GM23338 (cell line): ENCODE results near the gene TRIM31. TPM values are rescaled to one million over a fixed set of nuclear protein-coding genes. Genes with fewer than 3 reads are reported as not detected.

ENCODE experiments used
- ATAC-seq: fragments of 200-7000 bp; cut with Tn5 transposase; 3 replicates; pipeline ENCODE4 v1.9.1; 2020
- DNase-seq: peaks from one replicate; pipeline ENCODE4 v3.0.0-alpha.2; 2015; ENCODE audit warnings: low spot score
- H2AFZ ChIP-seq: fragments of 200-600 bp; sonication (generic); 2 replicates; pipeline ENCODE4 v1.8.0; 2016; ENCODE audit warnings: antibody characterized with exemption, mild to moderate bottlenecking, moderate library complexity
- H3F3A ChIP-seq: fragments of 200-600 bp; sonication (generic); replicated peaks from 2 replicates; pipeline ENCODE4 v1.8.0; 2017; ENCODE audit warnings: antibody characterized with exemption, mixed run types, low read depth
- H3K27ac ChIP-seq: fragments of 200-600 bp; sonication (generic); 2 replicates; pipeline ENCODE4 v1.6.1; 2016; ENCODE audit warnings: low read depth
- H3K27me3 ChIP-seq: fragments of 200-600 bp; sonication (generic); 2 replicates; pipeline ENCODE4 v1.8.0; 2016; ENCODE audit warnings: mild to moderate bottlenecking, mixed run types, moderate library complexity; ENCODE audit not compliant: insufficient read depth
- H3K36me3 ChIP-seq: fragments of 200-600 bp; sonication (generic); 2 replicates; pipeline ENCODE4 v1.8.0; 2016; ENCODE audit warnings: mild to moderate bottlenecking; ENCODE audit not compliant: insufficient read depth
- H3K4me1 ChIP-seq: fragments of 200-600 bp; sonication (generic); 2 replicates; pipeline ENCODE4 v1.8.0; 2016; ENCODE audit warnings: mild to moderate bottlenecking, moderate library complexity; ENCODE audit not compliant: insufficient read depth
- H3K4me2 ChIP-seq: fragments of 200-600 bp; sonication (generic); 2 replicates; pipeline ENCODE4 v1.7.1; 2017; ENCODE audit warnings: mixed run types
- H3K4me3 ChIP-seq: fragments of 200-600 bp; sonication (generic); 2 replicates; pipeline ENCODE4 v1.6.1; 2016; ENCODE audit warnings: mixed run types
- H3K79me2 ChIP-seq: fragments of 200-600 bp; sonication (generic); replicated peaks from 2 replicates; pipeline ENCODE4 v1.8.0; 2017; ENCODE audit warnings: mild to moderate bottlenecking; ENCODE audit not compliant: insufficient read depth
- H3K9me2 ChIP-seq: fragments of 200-600 bp; sonication (generic); 2 replicates; pipeline ENCODE4 v1.8.0; 2017; ENCODE audit not compliant: insufficient read depth
- H4K20me1 ChIP-seq: fragments of 200-600 bp; sonication (generic); replicated peaks from 2 replicates; pipeline ENCODE4 v1.8.0; 2017; ENCODE audit warnings: mild to moderate bottlenecking; ENCODE audit not compliant: insufficient read depth
- H3K27ac Mint-ChIP-seq: 2 replicates; pipeline ENCODE4 v1.8.0; 2020; ENCODE audit warnings: inconsistent platforms, mild to moderate bottlenecking, moderate library complexity, mixed read lengths
- H3K27me3 Mint-ChIP-seq: 3 replicates; pipeline ENCODE4 v1.8.0; 2022; ENCODE audit warnings: low read depth, mild to moderate bottlenecking, moderate library complexity, mixed read lengths, inconsistent platforms; ENCODE audit not compliant: insufficient read depth, poor library complexity
- H3K36me3 Mint-ChIP-seq: 3 replicates; pipeline ENCODE4 v1.8.0; 2021; ENCODE audit warnings: low read depth, mild to moderate bottlenecking, inconsistent platforms, moderate library complexity, mixed read lengths
- H3K4me1 Mint-ChIP-seq: 3 replicates; pipeline ENCODE4 v1.8.0; 2020; ENCODE audit warnings: mild to moderate bottlenecking, inconsistent platforms, mixed read lengths
- H3K4me3 Mint-ChIP-seq: 3 replicates; pipeline ENCODE4 v1.8.0; 2021; ENCODE audit warnings: moderate library complexity, mild to moderate bottlenecking, inconsistent platforms, mixed read lengths
- H3K9me3 Mint-ChIP-seq: 3 replicates; pipeline ENCODE4 v1.8.0; 2020; ENCODE audit warnings: moderate library complexity, mild to moderate bottlenecking, inconsistent platforms, mixed read lengths
- CREB1 ChIP-seq: fragments of 250-450 bp; sonication (Bioruptor Pico); IDR thresholded peaks from 2 replicates; pipeline ENCODE4 v1.5.0; 2020; ENCODE audit warnings: low read depth, mild to moderate bottlenecking, moderate library complexity
- ETS1 ChIP-seq: IDR thresholded peaks from 2 replicates; pipeline ENCODE4 v1.6.1; 2016; ENCODE audit warnings: antibody characterized with exemption
- EZH2 ChIP-seq: fragments of 200-600 bp; sonication (generic); IDR thresholded peaks from one replicate; pipeline ENCODE4 v1.8.0; 2017; ENCODE audit warnings: antibody characterized with exemption, mild to moderate bottlenecking, low read depth; ENCODE audit not compliant: unreplicated experiment
- JUNB ChIP-seq: IDR thresholded peaks from one replicate; pipeline ENCODE4 v1.6.1; 2016; ENCODE audit warnings: antibody characterized with exemption; ENCODE audit not compliant: unreplicated experiment
- NANOG ChIP-seq: IDR thresholded peaks from 2 replicates; pipeline ENCODE4 v1.6.1; 2016; ENCODE audit warnings: antibody characterized with exemption, borderline replicate concordance
- POLR2AphosphoS5 ChIP-seq: IDR thresholded peaks from 2 replicates; pipeline ENCODE4 v1.6.1; 2016; ENCODE audit warnings: antibody characterized with exemption, low read depth
- REST ChIP-seq: IDR thresholded peaks from one replicate; pipeline ENCODE4 v1.6.1; 2018; ENCODE audit warnings: antibody characterized with exemption; ENCODE audit not compliant: unreplicated experiment
- STAT1 ChIP-seq: IDR thresholded peaks from one replicate; pipeline ENCODE4 v1.6.1; 2016; ENCODE audit warnings: antibody characterized with exemption; ENCODE audit not compliant: unreplicated experiment
- ZNF114 ChIP-seq: fragments of 250-450 bp; sonication (Bioruptor Pico); IDR thresholded peaks from 2 replicates; pipeline ENCODE4 v1.5.0; 2020; ENCODE audit warnings: mild to moderate bottlenecking, moderate library complexity
- ZNF462 ChIP-seq: fragments of 250-450 bp; sonication (Bioruptor Pico); IDR thresholded peaks from 2 replicates; pipeline ENCODE4 v1.5.0; 2020; ENCODE audit warnings: mild to moderate bottlenecking, moderate library complexity
- polyA plus RNA-seq: library from polyadenylated mRNA; unstranded; fragments of >200 nt; fragmentation: Nextera tagmentation; extraction: Ambion mirVana; gene quantifications from 2 replicates; pipeline ENCODE4 v1.2.1, GENCODE V29; 2016
- total RNA-seq: library from RNA; depleted of rRNA; stranded (reverse); fragments of >200 nt; shearing (Covaris generic); gene quantifications from 2 replicates; pipeline ENCODE4 v1.2.3, GENCODE V29; 2014

TRIM31 gene
- total and polyA plus RNA-seq, 2 experiments from 2014 or later = 0.26 TPM; not detected in 1

- H3K27ac ChIP-seq = no peak overlapping the region
- Mint-ChIP-seq H3K27me3 (peaks cover 7% of the 10 kb centered on the region), H3K36me3 (no peaks in the 10 kb centered on the region; the same call in 1 of the 3 replicates), H3K4me1 (peaks cover 12% of the 10 kb centered on the region), H3K27ac (no peak overlapping the region), H3K4me3 (peak overlapping the region; percentile 97), H3K9me3 (no peaks in the 10 kb centered on the region)
- ATAC-seq (no peak), DNase-seq (no peak)
- no peaks in the 10 kb centered on the region for H3K9me2 ChIP-seq
- peaks cover 11% of the 10 kb centered on the region; the same call in 1 of the 2 replicates for H3F3A ChIP-seq
- H3K4me3 ChIP-seq = peak overlapping the region; percentile 83; the same call in 1 of the 2 replicates
- TF ChIP-seq STAT1 (no peak), JUNB (no peak), POLR2AphosphoS5 (no peak), NANOG (no peak), ZNF114 (CRISPR knock-in tag) (no peak), EZH2 (no peak), CREB1 (CRISPR knock-in tag) (no peak), ZNF462 (CRISPR knock-in tag) (no peak), REST (no peak), ETS1 (no peak)
- peak overlapping the region; percentile 96 for H3K4me2 ChIP-seq
- no peaks in the 10 kb centered on the region for H3K27me3 ChIP-seq
- H2AFZ ChIP-seq = no peak overlapping the region
- H3K36me3 ChIP-seq = no peaks in the 10 kb centered on the region
- no peaks in the 10 kb centered on the region for H4K20me1 ChIP-seq
- peaks cover 16% of the 10 kb centered on the region for H3K4me1 ChIP-seq
- H3K79me2 ChIP-seq = peaks cover 10% of the 10 kb centered on the region; the same call in 1 of the 2 replicates
These were observed 50.3 kb downstream of the TRIM31 start for GRCh38 chr6:30062471-30063178.
